Lower leg skin (tissue), 4 donors: ENCODE results near the gene KRT79. TPM values are rescaled to one million over a fixed set of nuclear protein-coding genes. Genes with fewer than 3 reads are reported as not detected.

Experiments
- DNase-seq, 2 donors: peaks; one replicate each; pipeline ENCODE4 v3.0.0-alpha.2; 2019; ENCODE audit warnings: low spot score in 2 of 2
- H3K4me3 ChIP-seq: fragments of 200-600 bp; sonication (generic); 2 replicates; pipeline ENCODE4 v1.5.1; 2017; ENCODE audit warnings: mild to moderate bottlenecking, low read depth; ENCODE audit not compliant: poor library complexity, severe bottlenecking
- POLR2A ChIP-seq, 2 donors: fragments of 450-650 bp; IDR thresholded peaks; one replicate each; pipeline ENCODE4 v1.6.1; 2016 to 2017; ENCODE audit warnings: antibody characterized with exemption in 2 of 2, mild to moderate bottlenecking in 1 of 2, moderate library complexity in 1 of 2
- WGBS, 2 donors: methylation state at CpG; one replicate each; pipeline ENCODE4 v1.1.5; 2018; 5-methylcytosine and 5-hydroxymethylcytosine counted together
- intact Hi-C: fragments of 100-400 bp; cut with DNase I; formaldehyde crosslinking; loops from one replicate; pipeline ENCODE4 v1.15.0; 2023; ENCODE audit warnings: low total_unique reads
- total RNA-seq, 4 donors: library from RNA; depleted of rRNA; stranded (reverse); fragments of >200 nt; gene quantifications; one replicate each; pipeline ENCODE4 v1.1.0, GENCODE V29; 2016
- TF ChIP-seq, protein P1 (sequence below), 3 donors: fragments of 450-650 bp; IDR thresholded peaks; one replicate each; pipeline ENCODE4 v1.5.1; 2016; ENCODE audit warnings: antibody characterized with exemption in 3 of 3, mild to moderate bottlenecking in 3 of 3, moderate library complexity in 2 of 3

Gene KRT79
- total RNA-seq, 4 donors from 2014 or later = 8.5 to 259 (median 78.2) TPM

DNA sequence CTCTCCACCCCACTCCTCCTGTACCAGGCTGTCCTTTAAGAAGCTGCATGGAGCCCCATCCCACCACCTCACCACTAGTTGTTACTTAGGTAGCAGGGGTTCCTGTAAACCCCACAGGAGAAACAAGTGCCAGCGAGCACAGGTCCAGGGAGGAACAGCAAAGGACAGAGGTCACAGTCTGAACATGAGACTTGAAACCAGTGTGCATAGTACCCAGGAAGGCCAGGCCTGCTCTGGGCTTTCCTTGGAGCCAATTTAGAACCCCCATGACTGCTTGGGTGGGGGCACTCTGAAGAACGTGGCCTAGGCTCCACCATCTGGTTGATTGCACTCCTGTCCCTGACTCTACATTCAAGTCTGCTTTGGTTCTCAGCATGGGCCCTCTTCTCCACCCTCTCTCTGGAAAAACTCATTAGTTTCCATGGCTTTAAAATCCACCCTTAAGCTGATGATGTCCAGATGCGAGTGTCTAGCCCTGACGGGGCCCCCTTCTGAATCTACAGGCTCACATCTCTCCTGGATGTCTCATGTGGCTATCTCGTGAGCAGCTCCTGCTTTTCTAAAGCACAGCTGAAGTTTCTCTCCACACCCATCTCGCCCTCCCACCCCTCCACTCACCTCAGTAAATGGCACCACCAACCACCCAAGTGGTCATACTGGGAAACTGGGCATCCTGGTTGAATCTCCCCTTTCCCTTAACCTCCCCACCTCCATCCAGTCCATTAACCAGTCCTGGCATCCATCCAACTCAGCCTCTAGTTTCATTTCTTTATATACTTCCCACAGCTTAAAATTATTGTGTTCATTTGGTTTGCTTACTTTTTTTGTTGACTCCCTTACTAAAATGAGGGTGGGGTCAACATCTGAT is 46.6 kb downstream of the KRT79 start:
- H3K4me3 ChIP-seq = no peak overlapping the region
- DNase-seq = peak in 1 of 2 donors; percentile 68
- WGBS, 2 donors = 68 to 83% methylated on average over 6 of the region's 6 CpGs

DNA sequence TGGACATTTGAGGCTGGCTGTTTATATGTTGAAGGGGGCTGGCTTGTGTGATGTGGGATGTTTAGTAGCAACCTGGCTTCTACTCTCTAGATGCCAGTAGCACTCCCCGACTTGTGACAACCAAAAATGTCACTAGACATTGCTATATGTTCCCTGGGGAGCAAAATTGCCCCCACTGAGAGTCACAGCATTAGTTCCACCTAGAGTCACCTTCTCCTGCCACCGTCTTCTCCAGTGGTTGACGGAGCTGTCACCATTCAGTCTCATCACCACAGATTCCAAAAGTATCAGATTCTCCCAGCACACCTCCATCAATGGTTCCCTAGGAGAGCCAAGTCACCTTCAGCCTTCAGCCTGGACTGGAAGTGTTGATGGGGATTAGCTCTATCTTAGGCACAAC is 49.2 kb downstream of the KRT79 start:
- no peak overlapping the region for H3K4me3 ChIP-seq
- intact Hi-C loops = no loop called here
- 83 to 95% methylated on average over 3 of the region's 3 CpGs for WGBS, 2 donors
- peak in 1 of 2 donors; percentile 52 for DNase-seq
- TF ChIP-seq, protein P1, sequence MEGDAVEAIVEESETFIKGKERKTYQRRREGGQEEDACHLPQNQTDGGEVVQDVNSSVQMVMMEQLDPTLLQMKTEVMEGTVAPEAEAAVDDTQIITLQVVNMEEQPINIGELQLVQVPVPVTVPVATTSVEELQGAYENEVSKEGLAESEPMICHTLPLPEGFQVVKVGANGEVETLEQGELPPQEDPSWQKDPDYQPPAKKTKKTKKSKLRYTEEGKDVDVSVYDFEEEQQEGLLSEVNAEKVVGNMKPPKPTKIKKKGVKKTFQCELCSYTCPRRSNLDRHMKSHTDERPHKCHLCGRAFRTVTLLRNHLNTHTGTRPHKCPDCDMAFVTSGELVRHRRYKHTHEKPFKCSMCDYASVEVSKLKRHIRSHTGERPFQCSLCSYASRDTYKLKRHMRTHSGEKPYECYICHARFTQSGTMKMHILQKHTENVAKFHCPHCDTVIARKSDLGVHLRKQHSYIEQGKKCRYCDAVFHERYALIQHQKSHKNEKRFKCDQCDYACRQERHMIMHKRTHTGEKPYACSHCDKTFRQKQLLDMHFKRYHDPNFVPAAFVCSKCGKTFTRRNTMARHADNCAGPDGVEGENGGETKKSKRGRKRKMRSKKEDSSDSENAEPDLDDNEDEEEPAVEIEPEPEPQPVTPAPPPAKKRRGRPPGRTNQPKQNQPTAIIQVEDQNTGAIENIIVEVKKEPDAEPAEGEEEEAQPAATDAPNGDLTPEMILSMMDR (IDR thresholded peaks at IDR 0.05) = no peak
- no peak for TF ChIP-seq POLR2A (IDR thresholded peaks at IDR 0.05)

More for the DNA sequence above, 46.6 kb downstream of the KRT79 start:
- TF ChIP-seq POLR2A (IDR thresholded peaks at IDR 0.05) = no peak
- TF ChIP-seq, protein P1 (IDR thresholded peaks at IDR 0.05) = no peak
- intact Hi-C loops = no loop called here

DNA sequence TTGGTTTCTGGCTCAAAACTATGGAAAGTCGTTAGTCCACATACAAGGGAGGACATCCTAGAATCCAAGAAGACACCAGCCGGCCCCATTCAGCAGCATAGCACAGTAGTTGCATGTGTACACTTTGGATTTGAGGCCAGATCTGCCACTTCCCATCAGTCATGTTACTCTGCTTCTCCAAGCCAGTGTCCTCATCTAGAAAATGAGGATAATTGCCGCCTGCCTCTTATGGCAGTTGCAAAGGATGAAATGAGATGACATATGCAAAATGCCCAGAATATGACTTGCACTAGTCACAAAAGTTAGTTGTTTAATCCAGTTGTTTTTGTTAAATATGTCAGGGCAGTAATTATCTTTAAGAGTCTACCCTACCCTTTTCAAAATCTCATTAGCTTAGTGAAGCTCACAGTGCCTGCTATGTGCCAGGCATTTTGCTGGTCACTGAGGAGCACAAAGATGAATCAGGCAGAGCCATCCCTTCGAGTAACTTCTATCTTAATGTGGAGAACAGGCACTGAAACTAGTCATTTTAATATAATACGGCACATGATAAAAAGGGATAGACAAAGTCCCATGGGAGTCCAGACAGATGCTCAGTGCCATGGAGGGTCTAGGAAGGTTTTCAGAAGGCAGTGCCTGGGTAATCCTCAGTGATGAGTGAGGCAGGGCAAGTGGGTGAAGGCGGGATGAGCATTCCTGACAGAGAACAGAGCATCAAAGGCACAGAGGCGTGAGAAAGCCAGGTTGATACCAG is 50.4 kb downstream of the KRT79 start:
- TF ChIP-seq POLR2A (IDR thresholded peaks at IDR 0.05) = no peak
- TF ChIP-seq, protein P1 (IDR thresholded peaks at IDR 0.05) = no peak
- WGBS, 2 donors = 87 to 89% methylated on average over 7 of the region's 7 CpGs
- intact Hi-C loops = no loop called here
- H3K4me3 ChIP-seq = no peak overlapping the region
- no peak for DNase-seq

DNA sequence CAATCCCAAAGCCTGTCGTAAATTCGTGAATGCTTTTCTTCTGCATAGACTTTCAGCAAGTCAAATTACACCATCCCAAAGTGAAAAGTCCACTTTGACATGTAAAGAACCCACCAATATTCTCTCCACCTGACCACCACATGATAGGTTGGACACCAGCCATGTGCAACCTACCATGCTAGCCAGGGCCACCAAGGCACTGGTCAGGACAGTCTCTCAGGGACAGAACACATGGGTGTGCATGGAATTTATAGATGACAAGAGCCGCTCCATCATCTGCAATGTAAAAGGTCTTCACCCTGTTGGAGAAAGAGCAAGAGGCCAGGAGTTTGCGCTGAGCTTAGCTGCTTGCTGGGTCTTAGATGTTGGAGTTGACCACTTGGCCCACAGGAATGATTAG is 51.6 kb downstream of the KRT79 start:
- H3K4me3 ChIP-seq = no peak overlapping the region
- peak in 1 of 2 donors; percentile 63 for DNase-seq
- intact Hi-C loops = no loop called here
- TF ChIP-seq, protein P1 (IDR thresholded peaks at IDR 0.05) = no peak
- no peak for TF ChIP-seq POLR2A (IDR thresholded peaks at IDR 0.05)
- WGBS, 2 donors = 93 to 99% methylated on average over 4 of the region's 4 CpGs

DNA sequence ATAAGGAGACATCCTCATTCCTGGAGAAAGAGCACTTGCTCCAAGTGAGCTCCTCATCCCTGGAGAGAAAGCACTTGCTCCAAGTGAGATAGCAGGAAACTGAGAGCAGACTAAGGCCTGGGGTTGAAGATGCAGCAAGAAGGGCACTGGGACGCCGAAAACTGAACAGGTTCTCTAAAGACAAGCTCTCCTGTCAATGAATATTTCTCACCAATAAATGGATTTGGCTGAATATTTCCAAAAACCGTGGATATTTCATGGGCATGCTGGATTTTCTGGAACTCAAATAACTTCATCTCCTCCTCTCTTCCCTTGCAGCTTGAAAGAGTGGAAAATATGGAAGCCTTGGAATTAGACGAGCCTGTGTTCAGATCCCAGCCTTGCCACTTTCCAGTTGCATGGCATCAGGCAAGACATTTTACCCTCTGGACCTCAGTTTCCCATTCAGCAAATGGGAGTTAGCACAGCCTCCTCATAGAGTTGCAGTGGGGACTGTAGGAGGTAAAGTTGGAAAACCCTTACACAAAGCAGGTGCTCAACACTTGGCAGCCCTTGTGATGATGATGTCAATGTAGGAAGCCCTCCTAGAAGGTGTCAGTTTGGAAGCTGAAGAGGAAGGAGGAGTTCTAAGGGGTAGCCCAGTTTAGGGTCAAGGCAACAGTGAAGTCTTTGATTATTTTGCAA is 52.6 kb downstream of the KRT79 start:
- no peak for DNase-seq
- TF ChIP-seq, protein P1 (IDR thresholded peaks at IDR 0.05) = no peak
- no peak for TF ChIP-seq POLR2A (IDR thresholded peaks at IDR 0.05)
- intact Hi-C loops = no loop called here
- 78 to 90% methylated on average over 4 of the region's 4 CpGs for whole genome bisulfite sequencing, 2 donors
- H3K4me3 ChIP-seq = no peak overlapping the region
